SK-N-MC (cell line): Measurements from ENCODE around the gene SLFN13.

Experiments used
- EZH2 ChIP-seq: fragments of 200-600 bp; sonication (generic); IDR thresholded peaks from one replicate; pipeline ENCODE4 v1.6.1; 2017; ENCODE audit warnings: antibody characterized with exemption
- POLR2AphosphoS5 ChIP-seq: IDR thresholded peaks from 2 replicates; pipeline ENCODE4 v1.6.1; 2012; ENCODE audit warnings: mild to moderate bottlenecking, low read depth, low read length, borderline replicate concordance

GRCh38 chr17:35489944-35490343 lies 41.4 kb upstream of the SLFN13 start:
- no peak for TF ChIP-seq EZH2
- no peak for TF ChIP-seq POLR2AphosphoS5
